ENCODE measurements around the gene PLAU. TPM values are rescaled to one million over a fixed set of nuclear protein-coding genes. Genes with fewer than 3 reads are reported as not detected.
"Not testable (repeated sequence)": the region's sequence is repeated elsewhere in the genome, so short reads cannot be mapped to it uniquely, and the experiment has no call there.

PLAU gene
- total RNA-seq, 1 donor from 2014 or later, result 1.6 TPM

DNA sequence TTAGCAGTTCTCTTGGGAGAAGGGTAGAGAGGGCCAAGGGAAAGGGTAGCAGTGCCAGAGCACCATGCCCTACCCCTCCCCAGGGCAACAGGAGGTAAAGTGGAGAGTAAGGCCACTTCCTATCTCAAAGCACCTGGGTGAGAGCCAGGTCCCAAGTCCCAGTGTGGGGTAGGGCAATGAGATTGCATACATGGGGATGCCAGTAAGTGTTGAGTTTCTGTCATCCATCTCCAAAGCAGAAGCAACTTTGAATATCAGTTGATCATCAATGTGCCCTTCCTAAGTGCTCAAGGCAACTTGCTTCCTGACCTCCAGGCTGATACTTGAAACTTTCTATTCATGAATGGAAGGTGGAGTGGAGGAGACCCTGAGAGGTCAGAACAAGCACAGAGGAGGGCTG lies 34.4 kb upstream of the PLAU start:
- no peak for DNase-seq (ENCODE audit: low read depth in 2 of 2)

DNA sequence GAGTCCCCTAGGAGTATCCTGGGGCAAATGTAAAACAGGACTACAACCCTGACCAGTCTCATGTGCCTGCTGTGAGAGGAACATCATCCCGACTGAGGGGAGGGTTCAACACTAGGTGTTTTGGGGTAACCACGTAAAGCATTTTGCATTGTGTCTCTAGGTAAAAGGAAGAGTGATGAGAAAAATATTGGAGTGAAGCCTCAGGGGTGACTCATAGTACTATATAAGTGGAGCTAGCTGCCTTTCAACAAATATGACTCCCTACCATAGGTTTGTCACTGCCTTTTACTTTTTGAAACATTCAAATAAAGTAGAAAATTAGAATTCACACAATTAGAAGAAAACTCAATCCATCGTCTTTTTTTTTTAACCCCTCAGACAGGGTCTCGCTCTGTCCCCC lies 34.0 kb upstream of the PLAU start:
- DNase-seq (ENCODE audit: low read depth in 2 of 2), result no peak

DNA sequence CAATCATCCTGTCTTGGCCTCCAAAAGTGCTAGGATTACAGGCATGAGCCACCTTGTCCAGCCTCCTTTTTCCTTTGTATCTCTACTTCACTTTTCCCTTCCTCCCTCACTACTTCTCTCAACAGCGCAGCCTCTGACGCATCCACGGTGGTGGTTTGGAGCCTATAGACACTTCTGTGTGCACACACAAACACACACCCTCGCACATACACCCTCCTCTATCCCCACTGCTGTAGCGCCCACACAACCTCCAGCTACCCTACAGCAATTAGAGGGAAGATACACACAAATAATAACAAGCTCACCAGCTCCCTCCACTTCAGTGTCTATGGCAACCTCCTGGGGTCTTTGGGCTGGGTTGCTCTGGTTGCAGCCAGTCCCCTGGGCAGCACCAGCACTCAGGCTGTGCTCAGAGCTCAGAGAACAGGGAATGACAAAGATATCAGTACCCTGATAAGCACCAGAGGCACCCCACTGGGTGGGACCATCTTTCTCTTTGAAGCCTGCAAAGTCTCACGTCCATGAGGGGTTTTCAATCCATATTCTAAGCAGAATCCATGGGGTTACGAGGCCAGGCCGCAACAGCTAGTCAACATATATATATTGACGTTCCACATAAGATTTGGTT lies 33.3 kb upstream of the PLAU start:
- no peak for DNase-seq (ENCODE audit: low read depth in 2 of 2)

DNA sequence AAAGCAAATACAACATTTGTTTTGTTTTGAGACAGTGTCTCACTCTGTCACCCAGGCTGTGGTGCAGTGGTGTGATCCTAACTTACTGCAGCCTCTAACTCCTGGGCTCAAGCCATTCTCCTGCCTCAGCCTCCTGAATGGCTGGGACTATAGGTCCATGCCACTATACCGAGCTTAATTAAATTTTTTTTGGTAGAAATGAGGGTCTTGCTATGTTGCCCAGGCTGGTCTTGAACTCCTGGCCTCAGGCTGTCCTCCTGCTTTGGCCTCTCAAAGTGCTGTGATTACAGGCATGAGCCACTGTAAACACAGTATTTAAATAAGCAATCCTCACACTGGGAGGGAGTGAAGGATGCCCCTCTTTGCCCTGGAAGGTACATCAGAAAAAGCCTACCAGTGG lies 32.6 kb upstream of the PLAU start:
- DNase-seq (ENCODE audit: low read depth in 2 of 2), result no peak

DNA sequence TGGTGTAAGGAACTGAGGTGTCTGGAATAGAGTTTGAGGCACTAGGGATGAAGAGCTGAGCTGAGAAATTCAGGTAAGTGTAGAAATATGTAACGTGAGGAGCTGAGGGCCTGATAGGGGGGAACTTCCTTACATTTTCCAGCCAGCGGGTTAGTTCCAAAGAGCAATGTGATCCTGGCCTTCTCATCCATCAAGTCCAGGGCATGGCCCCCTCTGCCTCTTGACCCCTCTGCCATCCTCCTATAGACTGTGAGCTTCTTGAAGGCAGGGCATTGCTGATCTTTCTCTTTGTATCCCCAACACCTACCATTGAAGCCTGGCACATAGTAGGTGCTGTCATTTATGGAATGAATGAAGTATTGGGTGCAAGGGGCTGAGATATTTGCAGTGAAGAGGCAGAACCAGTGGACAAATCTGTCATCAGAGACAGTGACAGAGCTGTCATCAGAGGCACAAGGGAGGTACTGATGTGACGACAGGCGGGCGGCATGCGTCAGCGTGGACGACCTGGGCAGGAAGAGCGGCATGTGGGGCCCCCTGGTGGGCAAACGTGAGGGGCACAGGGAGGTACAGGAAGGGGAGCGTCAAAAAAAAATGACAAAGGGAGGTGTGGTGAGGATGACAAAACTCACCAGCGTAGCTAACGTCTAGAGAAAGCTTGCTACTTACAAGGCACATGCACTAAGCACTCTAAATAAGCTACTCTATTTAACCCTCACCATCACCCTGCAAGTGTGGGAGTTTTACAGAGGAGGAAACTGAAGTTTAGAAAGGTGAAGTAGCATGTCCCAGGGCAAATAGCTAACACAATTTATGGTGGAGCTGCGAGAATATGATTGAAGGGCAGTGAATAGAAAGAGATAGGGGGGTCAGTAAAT lies 31.4 kb upstream of the PLAU start:
- peak; percentile 87 to 92 for DNase-seq (ENCODE audit: low read depth in 2 of 2)

DNA sequence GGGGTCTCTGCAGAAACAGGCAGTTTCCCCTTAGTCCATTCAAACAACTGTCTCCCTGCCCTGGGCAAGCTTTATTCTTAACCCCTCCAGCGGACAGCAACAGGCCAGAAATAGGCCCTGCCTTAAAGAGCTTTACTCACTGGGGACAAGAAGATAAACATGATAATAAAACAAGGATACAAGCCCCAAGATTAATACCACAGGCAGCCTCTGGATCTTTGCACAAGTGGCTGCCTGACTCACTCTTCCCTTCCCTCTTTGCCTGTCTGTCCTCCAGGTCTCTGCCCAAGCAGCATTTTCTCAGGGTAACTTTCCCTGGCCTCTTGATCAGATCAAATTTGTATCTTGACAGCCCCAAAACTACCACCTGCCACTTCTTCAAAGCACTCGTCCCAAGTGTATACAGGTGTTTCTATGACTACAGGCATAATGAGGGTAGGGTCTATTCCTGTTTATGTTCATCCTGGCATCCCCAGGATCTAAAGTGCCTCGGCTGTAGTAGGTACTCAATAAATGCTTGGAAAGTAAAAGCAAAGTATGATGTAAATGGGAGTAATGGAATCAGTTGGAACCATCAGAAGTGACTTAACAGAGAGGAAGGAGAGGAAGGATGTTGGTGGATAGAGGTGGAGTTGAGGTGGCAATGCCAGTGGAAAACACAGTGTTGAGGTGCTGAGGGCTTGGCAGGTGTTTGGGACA lies 29.6 kb upstream of the PLAU start:
- peak in 1 of 2 donors; percentile 31 for DNase-seq (ENCODE audit: low read depth in 2 of 2)

DNA sequence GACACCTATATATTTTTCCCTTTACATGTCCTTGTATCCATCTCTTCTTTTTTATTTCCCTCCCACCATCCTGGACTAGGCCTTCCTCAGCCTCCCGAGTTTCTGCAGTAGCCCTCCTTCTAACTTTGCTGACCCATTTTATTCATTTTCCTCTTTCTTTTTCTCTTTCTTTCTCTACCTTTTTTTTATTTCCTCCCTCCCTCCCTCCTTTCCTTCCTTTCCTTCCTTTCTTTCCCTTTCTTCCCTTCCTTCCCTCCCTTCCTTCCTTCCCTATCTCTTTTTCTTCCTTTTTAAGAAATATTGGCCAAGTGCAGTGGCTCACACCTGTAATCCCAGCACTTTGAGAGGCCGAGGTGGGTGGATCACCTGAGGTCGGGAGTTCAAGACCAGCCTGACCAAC lies 26.9 kb upstream of the PLAU start:
- DNase-seq (ENCODE audit: low read depth in 2 of 2), result no peak

DNA sequence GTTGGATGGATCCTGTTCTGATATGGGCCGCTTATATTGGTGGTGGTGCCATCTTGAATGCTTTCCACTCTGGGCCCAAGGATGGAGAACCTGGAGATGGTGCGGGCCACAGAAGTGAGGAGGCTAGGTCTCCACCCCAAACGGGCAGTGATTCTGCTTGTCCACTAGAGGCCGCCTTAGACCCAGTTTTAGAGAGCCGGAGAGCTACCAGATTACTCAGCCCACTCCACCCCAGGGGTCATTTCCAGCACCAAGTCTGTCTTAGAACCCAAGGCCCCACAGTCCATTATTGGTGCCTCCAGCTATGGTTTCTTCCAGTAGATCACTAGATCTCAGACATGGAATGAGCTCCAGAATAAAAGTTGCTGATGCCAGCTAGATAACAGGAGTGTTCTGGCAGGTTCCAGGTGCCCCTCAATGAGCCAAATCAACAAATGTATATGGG lies 24.8 kb upstream of the PLAU start:
- DNase-seq (ENCODE audit: low read depth in 2 of 2), result peak; percentile 75 to 84

DNA sequence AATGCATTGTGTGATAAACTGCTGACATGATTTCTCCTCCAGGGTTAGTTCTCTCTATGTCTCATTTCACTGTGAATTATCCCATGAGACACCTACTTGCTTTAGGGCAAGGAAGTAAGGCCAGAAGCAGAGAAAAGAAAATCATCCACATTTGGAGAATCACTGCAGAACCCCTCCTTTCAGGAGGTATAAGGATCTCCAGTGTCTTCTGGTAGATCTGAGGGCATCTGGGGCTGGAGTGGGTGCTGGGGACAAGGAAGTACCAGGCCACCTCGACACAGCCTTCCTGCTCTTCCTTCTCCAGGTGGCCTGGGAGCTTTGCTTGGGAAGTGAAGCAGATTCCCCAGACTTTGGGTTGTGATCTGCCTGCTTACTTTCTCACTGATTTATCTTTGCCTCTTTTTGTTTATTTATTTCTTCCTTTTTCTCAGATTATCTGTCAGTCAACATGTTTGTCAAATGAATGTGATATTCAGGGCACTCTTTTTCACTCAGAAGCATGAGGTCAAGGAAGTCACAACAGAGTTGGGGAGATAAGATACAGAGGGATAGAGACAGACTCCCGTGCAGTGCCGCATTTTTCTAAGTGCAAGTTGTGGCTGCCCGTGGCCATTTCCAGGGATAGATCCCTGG lies 24.2 kb upstream of the PLAU start:
- DNase-seq (ENCODE audit: low read depth in 2 of 2), result no peak

DNA sequence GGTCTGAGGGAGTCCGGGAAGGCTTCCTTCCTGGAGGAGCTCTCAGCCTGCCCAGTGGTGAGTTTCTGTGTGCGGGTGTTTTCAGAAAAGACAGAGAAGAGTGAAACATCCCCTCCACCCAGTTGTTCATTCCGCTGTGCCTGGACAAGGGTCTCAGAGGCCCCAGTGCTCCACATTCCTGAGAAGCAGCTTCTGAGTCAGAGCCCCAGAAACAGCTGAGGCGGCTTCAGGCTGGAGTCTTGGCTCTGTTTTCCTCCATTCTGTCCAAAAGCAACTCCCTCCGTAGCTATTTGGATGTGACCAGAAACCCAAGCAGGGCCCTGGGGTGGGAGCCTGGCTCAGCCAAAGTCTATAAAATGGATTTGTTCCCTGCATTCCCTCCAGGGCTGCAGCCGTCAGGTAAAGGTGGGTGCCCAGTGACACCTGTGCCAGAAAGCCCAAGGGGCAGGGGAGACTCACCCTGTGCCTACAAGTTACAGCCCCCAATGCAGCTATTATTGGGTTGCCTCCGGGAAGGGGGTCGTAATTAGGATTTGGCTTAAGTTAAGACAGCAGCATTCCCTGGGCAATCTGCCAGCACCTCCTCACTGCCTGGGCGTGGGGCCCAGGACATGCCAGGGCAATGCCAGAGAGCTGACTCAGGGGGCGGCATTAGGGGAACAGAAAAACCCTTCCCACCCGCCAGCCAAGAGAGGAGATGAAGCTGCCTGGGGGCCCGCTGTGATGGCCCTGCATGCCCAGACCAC lies 23.5 kb upstream of the PLAU start:
- DNase-seq (ENCODE audit: low read depth in 2 of 2), result peak in 1 of 2 donors; percentile 74

DNA sequence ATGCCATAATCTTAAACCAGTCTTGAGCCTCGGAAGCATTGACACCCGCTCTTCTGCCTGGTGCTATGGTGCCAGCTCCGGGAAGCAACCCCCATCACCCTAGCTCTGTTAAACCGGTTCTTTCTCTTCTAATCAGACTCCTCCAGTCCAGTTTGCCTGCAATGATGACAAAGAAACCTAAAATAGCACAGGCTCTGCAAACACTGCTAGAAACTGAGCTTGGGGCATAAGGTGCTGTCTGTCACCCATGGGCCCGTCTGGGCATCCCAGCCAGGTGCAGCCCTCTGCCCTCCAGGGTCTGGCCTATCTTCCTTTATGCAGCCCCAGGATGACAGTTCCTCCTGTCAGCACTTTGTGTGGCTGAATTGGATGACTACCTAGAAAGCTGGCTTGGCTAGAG lies 22.4 kb upstream of the PLAU start:
- DNase-seq (ENCODE audit: low read depth in 2 of 2), result no peak

DNA sequence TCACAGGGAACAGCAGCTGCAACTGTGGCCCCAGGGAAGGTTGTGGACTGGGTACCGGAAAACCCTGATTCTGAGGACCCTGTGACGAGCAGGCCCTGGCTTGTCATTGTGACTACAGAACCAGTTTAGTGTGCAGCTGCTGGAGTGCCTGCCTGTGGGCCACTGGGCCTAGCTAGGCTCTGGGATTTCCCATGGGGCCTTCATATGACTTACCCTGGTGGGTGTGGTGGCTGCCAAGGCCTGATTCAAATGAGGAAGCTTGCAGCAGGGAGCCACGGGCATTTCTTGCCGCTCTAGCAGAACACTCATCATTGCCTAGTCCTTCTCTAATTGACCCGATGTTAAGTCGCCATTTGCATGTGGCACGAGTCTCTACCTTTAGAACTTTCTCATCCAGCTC lies 21.9 kb upstream of the PLAU start:
- DNase-seq (ENCODE audit: low read depth in 2 of 2), result peak in 1 of 2 donors; percentile 40

DNA sequence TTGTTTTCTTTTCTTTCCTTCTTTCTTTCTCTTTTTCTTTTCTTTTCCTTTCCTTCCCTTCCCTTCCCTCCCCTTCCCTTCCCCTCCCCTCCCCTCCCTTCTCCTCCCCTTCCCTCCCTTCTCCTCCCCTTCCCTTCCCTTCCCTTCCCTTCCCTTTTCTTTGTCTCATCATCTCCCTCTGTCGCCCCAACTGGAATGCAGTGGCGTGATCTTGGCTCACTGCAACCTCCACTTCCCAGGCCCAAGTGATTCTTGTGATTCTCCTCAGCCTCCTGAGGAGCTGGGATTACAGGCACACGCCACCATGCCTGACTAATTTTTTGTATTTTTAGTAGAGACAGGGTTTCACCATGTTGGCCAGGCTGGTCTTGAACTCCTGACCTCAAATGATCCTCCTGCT lies 21.5 kb upstream of the PLAU start:
- DNase-seq (ENCODE audit: low read depth in 2 of 2), result not testable (repeated sequence)

DNA sequence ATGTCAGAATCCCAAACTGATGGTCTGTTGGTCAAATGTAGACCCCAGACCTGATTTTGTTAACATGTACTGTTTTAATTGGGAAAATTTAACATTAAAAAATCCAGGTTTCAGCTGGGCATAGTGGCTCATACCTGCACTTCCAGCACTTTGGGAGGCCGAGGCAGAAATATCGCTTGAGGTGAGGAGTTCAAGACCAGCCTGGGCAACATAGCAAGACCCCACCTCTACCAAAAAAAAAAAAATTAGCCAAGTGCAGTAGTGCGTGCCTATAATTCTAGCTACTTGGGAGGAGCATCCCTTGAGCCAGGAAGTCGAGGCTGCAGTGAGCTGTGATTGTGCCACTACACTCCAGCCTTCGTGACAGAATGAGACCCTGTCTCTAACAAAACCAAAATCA lies 20.7 kb upstream of the PLAU start:
- DNase-seq (ENCODE audit: low read depth in 2 of 2), result no peak

DNA sequence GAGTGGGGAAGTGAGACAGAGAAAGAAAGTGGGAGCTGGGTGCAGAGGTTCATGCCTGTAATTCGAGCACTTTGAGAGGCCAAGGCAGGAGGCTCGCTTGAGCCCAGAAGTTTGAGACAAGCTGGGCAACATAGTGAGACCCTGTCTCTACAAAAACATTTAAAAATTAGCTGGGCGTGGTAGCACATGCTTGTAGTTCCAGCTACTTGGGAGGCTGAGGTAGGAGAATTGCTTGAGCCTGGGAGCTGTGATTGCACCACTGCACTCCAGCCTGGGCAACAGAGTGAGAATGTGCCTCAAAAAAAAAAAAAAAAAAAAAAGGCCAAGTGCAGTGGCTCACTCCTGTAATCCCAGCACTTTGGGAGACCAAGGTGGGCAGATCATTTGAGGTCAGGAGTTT lies 20.1 kb upstream of the PLAU start:
- DNase-seq (ENCODE audit: low read depth in 2 of 2), result not testable (repeated sequence)

DNA sequence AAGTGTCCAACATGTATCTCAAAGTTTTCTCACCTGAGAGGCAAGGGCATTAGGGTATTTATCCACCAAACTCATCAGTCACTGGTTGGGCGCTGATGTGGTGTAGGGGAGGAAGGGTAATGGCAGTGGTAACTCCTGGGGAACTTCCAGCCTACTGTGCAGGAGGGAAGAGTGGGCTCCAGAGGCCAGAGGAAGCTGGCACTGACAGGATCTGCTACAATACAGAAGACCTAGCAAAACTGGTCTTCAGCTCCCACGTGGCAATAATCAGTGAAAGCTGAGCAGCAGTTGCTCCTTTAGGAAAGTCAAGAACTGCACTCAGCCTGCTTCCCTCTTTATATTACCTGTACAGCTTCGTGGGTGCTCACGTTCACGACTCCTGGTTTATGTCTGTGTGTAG lies 19.4 kb upstream of the PLAU start:
- no peak for DNase-seq (ENCODE audit: low read depth in 2 of 2)

DNA sequence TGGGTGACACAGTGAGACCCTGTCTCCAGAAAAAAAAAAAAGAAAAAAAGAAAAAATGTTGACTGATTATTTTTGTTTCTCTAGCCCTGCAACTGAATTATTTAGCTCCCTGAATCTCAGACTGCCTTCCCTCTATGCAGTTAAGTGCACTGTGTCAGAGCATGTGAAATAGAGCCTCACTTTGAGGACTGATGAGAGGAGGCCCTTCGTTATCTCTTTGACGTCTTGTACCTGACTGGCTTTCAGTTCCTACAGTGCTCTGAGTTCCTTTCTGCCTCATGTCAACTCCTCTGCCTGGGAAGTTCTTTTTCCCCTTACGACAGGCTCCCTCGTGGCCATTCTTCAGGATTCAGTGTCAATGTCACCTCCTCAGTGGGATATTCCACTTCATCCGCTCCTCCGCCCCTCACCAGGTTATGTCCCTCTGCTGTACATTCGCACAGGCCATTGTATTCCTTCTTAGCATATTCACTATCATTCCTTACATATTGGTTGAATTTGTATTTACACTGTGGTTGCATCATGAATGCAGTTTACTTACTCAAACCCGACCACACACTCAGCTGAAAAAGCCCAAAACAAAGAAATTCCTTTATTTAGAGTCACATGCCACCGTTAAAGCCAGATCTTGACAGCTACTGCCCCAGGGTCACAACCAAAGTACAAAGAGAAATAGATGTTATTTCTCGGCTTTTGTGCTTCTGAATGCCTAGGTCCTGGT lies 18.5 kb upstream of the PLAU start:
- no peak for DNase-seq (ENCODE audit: low read depth in 2 of 2)

DNA sequence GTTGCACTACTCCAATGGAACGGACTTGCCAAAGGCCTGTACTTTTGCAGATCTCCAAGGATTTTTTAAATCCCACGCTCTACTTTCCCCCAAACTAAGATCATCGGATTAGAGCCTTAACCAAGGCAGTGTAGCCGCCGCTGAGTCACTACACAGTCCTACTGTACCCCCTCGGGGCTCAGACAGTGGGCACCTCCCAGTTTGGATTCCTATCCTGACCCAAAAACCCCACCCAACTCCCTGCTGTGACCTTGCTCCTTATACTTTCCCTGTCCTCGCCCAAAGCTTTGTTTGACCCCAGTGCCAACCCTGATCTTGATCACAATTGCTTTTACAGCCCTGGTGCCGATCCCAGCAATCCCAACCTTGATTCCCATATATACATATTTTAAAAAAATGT lies 17.5 kb upstream of the PLAU start:
- DNase-seq (ENCODE audit: low read depth in 2 of 2), result no peak

DNA sequence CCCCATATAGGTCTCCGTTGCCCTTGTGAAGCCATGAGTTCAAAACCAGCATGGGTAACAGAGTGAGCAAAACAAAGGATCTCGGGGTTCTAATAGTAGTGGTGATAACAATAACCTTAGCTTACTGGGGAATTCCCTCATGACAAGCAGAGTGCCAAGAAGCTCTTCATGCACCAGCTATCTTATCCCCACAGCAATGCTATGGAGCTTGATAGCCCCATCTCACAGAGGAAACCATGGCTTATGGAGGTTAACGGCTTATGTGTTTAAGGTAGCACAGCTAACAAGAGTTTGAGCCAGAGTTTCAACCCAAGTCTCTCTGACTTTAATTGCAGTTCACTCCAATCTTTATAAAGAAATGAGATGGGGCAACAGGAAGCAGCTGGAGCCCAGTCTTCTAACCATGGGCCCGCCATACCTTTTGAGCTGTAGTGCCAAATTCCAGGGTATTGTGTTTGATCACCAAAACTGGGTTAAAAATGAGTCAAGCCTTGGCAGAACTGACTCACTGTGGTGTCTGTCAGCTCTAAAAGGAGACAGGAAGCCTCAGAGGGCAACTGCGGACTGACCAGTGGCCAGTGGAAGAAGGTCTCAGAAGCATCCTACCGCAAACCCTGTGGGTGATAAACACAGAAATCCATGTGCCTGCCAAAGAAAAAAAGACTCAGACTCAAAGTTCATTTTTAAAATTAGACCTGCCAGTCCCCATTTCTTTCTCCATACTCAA lies 16.5 kb upstream of the PLAU start:
- DNase-seq (ENCODE audit: low read depth in 2 of 2), result peak; percentile 63 to 97

DNA sequence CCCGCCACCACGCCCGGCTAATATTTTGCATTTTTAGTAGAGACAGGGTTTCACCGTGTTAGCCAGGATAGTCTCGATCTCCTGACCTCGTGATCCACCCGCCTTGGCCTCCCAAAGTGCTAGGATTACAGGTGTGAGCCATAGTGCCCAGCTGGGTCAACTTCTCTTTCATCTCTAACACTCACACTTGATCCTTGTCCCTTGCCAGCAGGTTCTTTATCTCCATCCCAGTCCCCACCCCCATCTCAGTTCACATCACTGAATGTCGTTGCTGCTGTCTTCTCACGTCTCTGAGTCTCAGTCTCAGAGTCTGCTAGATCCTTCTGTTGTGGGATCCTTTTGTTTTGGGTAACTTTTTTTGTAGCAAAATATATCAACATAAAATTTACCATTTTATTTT lies 15.6 kb upstream of the PLAU start:
- DNase-seq (ENCODE audit: low read depth in 2 of 2), result not testable (repeated sequence)

Measured in lung microvascular endothelial cell (primary cell).